Astrocyte of the spinal cord (primary cell): Measurements from ENCODE around the gene RPS15.
A peak's percentile ranks its signal among the peaks of the same experiment; 100 is the strongest.

ENCODE experiments used
- DNase-seq: peaks from one replicate; pipeline ENCODE4 v3.0.0; 2011; ENCODE audit warnings: low read depth, low spot score
- H3K4me3 ChIP-seq: 2 replicates; pipeline ENCODE4 v1.5.1; 2011; ENCODE audit warnings: low read depth, mild to moderate bottlenecking, low read length, moderate library complexity
- in situ Hi-C: cut with HindIII; loops from 2 replicates; pipeline ENCODE4 v1.10.0; 2017; ENCODE audit warnings: low sequenced_read_pairs
- TF ChIP-seq, protein P1 (sequence below): IDR thresholded peaks from 2 replicates; pipeline ENCODE4 v1.5.1; 2012; ENCODE audit warnings: low read depth, mild to moderate bottlenecking, low read length, inconsistent platforms

Gene RPS15

DNA sequence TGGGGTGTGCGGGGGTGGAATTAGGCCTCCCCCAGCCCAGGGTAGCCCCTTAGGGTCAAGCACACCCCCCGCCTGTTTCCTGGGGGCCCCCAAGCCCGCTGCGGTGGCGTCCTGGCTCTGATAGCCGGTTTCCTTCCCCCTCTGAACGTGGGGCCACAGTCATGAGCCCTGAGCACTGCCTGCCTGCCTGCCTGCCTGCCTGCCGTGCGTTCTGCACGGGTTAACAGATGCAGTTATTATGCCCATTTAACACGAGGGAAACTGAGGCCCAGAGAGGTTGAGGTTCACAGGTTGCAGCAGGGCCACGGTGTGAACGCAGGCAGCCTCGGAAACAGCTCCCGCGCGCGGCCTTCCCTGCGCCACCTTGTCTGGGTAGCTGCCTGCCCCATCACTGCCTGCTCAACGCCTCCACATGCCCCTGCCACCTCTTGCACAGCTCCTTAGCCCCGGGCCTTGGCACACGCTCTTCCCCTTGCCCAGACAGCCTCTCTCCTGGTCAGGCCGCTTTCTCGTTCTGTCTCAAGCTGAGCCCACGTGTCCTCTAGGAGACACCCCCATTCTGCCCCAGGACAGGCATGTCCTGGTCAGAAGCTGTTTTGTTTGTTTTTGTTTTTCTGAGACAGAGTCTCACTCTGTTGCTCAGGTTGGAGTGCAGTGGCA lies 35.7 kb upstream of the RPS15 start:
- no peak for DNase-seq
- TF ChIP-seq, protein P1, sequence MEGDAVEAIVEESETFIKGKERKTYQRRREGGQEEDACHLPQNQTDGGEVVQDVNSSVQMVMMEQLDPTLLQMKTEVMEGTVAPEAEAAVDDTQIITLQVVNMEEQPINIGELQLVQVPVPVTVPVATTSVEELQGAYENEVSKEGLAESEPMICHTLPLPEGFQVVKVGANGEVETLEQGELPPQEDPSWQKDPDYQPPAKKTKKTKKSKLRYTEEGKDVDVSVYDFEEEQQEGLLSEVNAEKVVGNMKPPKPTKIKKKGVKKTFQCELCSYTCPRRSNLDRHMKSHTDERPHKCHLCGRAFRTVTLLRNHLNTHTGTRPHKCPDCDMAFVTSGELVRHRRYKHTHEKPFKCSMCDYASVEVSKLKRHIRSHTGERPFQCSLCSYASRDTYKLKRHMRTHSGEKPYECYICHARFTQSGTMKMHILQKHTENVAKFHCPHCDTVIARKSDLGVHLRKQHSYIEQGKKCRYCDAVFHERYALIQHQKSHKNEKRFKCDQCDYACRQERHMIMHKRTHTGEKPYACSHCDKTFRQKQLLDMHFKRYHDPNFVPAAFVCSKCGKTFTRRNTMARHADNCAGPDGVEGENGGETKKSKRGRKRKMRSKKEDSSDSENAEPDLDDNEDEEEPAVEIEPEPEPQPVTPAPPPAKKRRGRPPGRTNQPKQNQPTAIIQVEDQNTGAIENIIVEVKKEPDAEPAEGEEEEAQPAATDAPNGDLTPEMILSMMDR, result no peak
- in situ Hi-C loops, result no loop called here
- H3K4me3 ChIP-seq, result no peak overlapping the region

DNA sequence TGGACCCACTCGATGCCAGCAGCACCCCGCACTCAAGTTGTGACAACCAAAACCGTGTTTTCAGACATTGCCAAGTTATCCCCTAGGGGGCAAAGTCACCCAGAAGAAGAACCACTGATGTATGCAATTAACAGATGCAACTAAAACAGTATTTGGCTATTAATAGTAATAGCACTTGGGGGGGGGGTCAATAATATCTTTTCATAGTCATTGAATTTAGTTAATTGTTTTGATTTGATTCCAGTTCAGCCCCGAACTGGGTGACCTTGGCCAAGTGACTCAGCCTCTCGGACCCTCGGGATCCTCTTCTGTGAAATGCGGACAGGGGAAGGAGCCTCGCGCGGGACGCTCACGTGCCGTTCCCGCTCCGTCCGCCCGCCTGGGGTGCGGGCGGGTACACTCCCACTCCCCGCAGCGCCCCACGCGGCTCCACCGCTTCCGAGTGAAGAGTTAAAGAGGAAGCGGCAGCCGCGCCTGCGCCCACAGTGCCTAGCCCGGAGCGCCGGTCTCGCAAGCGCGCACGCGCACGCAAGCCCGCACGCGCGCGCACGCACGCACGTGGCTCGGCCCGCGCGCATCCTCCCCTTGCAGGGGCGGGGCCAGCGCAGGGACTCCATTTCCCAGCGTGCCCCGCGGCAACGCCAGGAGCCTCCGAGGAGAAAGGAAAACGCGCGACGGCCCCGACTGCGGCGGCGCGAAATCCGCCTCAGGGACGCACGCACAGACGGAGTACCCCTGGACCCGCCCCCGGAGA lies 31.2 kb upstream of the RPS15 start:
- TF ChIP-seq, protein P1, result peak; percentile 51
- peak overlapping the region; percentile 48 for H3K4me3 ChIP-seq
- DNase-seq, result peak; percentile 99
- in situ Hi-C loops, result no loop called here

DNA sequence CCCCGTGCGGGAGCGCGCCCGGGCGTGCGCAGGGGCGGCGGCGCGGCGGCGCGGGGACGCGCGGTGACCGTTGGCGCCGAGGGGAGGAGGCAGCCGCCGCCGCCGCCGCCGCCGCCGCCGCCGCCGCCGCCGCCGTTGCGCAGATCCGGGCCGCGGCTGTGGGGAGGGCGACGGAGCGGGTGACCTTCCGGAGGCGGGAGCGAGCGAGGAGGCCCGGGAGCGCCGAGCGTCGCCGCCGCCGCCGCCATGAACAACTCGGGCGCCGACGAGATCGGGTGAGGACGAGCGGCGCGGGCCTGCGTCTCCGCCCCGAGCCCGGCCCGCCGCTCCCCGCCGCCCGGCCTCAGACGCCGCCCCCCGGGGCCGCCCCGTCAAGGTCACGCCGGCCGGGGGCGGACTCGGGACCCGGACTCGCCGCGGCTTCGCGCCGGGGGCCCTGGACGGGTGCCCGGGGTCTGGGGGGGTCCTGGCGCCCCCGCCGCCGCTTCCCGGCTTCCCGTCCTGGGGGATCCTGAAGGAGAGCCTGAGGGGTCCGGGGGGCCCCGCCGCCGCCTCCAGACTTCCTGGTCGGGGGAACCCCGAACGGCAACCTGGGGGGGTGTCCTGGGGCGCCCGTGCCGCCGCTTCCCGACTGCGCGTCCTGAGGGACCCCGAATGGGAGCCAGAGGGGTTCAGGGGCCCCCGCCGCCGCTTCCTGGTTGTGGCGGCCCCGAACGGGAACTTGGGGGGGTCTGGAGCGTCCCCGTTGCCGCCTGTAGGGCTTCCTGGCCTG lies 30.5 kb upstream of the RPS15 start, which contains the start of gene DAZAP1:
TSS of gene DAZAP1 (plus strand) at position 59 of the 772 bp plus-strand sequence. CDS start at position 247, 188 bp downstream.
- in situ Hi-C loops, result no loop called here
- TF ChIP-seq, protein P1, result no peak
- DNase-seq, result no peak
- H3K4me3 ChIP-seq, result peak within 1 kb of the TSS; percentile 87

DNA sequence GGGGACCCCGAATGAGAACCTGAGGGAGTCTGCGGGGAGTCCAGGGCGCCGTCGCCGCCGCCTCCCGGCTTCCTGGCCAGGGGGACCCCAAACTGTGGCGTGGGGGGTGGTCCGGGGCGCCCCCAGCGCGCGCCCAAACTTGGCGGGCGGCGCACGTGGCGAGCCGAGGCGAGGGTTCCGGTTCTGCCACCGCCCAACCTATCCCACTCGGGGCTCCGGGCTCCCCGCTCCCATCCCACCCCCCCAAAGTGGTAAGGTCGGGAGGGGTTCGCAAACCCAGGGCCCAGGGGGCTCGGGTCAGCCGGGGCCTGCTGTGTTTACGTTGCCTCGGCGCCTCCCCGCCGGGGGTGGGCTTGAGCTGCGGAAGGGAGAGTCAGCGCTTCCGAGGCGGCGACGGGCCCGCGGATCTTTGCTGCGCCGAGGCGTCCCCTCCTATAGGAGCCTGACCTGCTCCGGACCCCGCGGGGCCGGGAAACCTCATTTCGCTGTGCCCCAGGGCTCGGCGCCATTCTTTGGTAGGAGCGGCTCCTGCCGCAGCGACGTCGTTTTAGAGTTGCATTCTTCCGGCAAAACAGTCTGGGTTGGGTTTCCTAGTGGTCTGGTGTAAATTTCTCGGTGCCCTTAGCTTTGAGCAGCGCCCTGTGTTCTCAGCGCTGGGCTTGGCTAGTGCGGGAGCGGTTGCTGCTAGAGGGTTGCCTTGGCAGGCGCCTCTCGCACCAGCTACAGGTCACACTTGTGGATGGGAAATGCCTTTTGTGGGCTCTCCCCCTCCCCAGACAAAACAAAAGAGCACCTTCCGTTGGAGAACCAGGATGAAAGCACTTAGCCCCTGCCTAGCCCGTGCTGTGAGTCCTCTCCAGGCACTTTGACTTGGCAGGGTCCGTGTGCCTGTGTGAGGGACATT lies 29.6 kb upstream of the RPS15 start:
- TF ChIP-seq, protein P1, result no peak
- in situ Hi-C loops, result no loop called here
- peak overlapping the region; percentile 87 for H3K4me3 ChIP-seq
- DNase-seq, result peak; percentile 65

DNA sequence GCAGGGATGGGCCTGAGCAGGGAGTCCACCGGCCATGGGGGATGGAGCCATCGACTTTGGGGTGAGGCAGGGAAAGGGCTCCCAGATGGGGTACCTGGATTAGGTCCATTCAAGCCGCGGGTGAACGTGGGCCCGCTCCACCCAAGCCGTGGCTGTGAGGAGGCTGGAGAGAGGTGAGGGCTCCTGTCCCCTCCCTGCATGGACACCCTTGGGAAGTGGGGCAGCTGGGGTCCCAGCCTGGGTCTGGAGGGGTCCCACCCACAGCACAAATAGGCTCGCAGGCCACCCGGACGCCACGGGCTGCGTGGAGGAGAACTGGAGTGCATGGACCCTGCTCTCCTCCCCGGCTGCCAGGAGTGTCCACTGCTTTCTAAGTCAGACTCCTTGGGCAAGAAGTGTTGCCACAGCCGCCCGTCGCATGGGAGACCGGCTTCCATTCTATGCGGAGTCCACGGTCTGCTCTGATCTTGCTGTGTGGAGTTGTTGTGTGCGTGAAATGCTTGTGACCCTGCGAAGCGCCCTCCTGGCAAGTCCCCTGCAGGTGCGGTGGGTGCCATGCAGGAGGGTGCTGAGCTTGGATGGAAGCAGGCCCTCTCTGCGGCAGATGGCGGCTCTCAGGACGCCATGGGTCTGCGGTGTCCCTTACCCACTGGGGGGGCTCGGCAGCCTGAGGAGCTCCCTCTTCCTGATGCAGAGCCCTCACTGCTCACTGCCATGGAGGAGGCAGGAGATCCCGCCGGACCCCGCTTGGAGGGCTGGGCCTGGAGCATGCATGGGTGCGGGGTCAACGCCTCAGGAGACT lies 28.8 kb upstream of the RPS15 start:
- no peak for DNase-seq
- TF ChIP-seq, protein P1, result no peak
- H3K4me3 ChIP-seq, result peak overlapping the region; percentile 87
- in situ Hi-C loops, result no loop called here
